ENCODE results near the gene ITGA1. TPM values are rescaled to one million over a fixed set of nuclear protein-coding genes. Genes with fewer than 3 reads are reported as not detected.

The ITGA1 gene
- total RNA-seq, 4 donors from 2014 or later: 2.4 to 10.7 (median 5.4) TPM

DNA sequence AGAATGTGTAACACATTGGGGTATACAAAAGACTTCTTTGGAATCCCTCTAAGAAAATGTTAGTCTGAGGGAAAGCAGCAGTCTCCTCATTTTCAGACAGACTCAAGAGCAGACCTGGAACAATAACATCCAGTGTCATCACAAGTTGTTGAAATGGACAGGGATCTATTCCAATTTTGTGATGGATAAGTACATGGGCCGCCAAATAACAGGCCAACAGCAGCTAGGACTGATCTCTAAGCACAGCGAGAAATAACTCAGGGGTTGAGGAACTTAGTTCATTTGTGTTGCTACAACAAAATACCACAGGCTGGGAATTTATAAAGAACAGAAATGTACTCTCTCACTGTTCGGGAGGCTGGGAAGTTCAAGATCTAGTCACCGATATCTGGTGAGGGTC lies 193.8 kb downstream of the ITGA1 start:
- DNase-seq (ENCODE audit: low spot score in 2 of 2): no peak
- no peak overlapping the region for H3K4me3 ChIP-seq (ENCODE audit: low read depth, poor library complexity, severe bottlenecking)
- intact Hi-C loops (cut with DNase I; ENCODE audit: low total_unique reads): no loop called here
- 53 to 61% methylated on average over 4 of the region's 4 CpGs for WGBS, 2 donors
- TF ChIP-seq POLR2A (IDR thresholded peaks at IDR 0.05): no peak
- no peak for TF ChIP-seq CTCF (IDR thresholded peaks at IDR 0.05)

- TF ChIP-seq CTCF (IDR thresholded peaks at IDR 0.05) (no peak), POLR2A (IDR thresholded peaks at IDR 0.05) (no peak)
- intact Hi-C loops (cut with DNase I; ENCODE audit: low total_unique reads): no loop called here
- WGBS, 2 donors: 30 to 31% methylated on average over 3 of the region's 3 CpGs
- no peak for DNase-seq (ENCODE audit: low spot score in 2 of 2)
- no peak overlapping the region for H3K4me3 ChIP-seq (ENCODE audit: low read depth, poor library complexity, severe bottlenecking)
Observed at GRCh38 chr5:52983731-52984636, 196.3 kb downstream of the ITGA1 start.

DNA sequence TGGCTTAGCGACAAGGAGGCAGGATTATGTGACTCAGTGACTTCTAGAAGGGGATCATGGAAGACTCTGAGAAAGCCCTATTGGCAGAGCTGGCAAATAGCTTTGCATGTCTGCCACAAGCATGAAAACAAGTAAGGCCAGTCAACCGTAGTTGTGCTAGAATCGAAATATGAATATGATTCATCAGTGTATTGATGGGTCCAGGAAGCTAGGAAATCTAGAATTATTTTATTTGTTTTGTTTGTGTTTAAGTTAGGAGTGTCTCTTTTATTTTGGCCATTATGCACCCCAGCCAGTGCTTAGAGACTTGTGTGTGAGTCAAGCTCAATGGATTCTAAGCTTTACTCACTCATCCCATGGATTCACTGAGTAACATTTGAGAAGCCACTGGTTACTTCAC lies 197.6 kb downstream of the ITGA1 start:
- intact Hi-C loops (cut with DNase I; ENCODE audit: low total_unique reads): no loop called here
- 53 to 55% methylated on average over 3 of the region's 3 CpGs for WGBS, 2 donors
- no peak for TF ChIP-seq POLR2A (IDR thresholded peaks at IDR 0.05)
- no peak for TF ChIP-seq CTCF (IDR thresholded peaks at IDR 0.05)
- DNase-seq (ENCODE audit: low spot score in 2 of 2): no peak
- no peak overlapping the region for H3K4me3 ChIP-seq (ENCODE audit: low read depth, poor library complexity, severe bottlenecking)

- intact Hi-C loops (cut with DNase I; ENCODE audit: low total_unique reads): no loop called here
- no peak for DNase-seq (ENCODE audit: low spot score in 2 of 2)
- TF ChIP-seq POLR2A (IDR thresholded peaks at IDR 0.05) (no peak), CTCF (IDR thresholded peaks at IDR 0.05) (no peak)
- 27 to 55% methylated on average over 4 of the region's 4 CpGs for WGBS, 2 donors
- no peak overlapping the region for H3K4me3 ChIP-seq (ENCODE audit: low read depth, poor library complexity, severe bottlenecking)
Observed at GRCh38 chr5:52987711-52988331, 200.1 kb downstream of the ITGA1 start.

DNA sequence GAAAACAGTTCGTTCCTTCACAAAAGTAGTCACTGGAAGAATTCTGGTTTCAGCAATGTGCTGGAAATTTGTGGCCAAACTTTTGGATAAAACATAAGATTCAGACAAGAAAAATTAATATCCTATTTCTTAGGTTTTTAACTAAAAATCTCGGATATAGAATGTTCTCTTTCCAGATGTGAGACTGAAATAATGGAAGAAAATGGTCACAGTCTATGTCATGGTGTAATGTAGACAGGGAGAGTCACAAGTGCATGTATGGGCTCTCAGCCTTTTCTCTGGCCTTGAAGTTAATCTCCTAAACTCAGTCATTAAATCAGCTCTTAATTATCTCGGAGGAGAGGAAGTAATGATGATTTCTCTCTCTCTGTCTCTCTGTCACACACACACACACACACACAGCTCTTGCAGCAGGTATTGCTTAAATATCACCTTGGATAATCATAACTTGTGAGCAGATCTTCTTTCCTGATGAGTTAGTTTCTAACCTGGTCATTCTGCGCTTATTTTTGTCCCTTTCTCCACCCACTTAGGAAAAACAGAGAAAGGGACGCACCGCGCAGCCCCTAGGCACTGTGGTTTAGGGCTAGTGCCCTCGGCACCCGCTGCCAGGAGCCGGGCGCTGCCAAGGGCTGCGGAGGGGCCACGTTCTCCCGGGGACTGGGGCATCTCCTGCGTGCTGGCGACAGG lies 200.8 kb downstream of the ITGA1 start:
- no peak for TF ChIP-seq POLR2A (IDR thresholded peaks at IDR 0.05)
- no peak for TF ChIP-seq CTCF (IDR thresholded peaks at IDR 0.05)
- peak overlapping the region; percentile 64 for H3K4me3 ChIP-seq (ENCODE audit: low read depth, poor library complexity, severe bottlenecking)
- intact Hi-C loops (cut with DNase I; ENCODE audit: low total_unique reads): no loop called here
- no peak for DNase-seq (ENCODE audit: low spot score in 2 of 2)
- WGBS, 2 donors: 4 to 8% methylated on average over 11 to 14 of the region's 16 CpGs

All from lower leg skin (tissue), 4 donors.